H1 (cell line): ENCODE data around the gene PDE9A. TPM values are rescaled to one million over a fixed set of nuclear protein-coding genes. Genes with fewer than 3 reads are reported as not detected.

Source experiments
- CTCF ChIA-PET: fragments of 300-600 bp; sonication (Branson Sonifier 250); formaldehyde crosslinking; loops from one replicate; lab custom pipeline; 2021; ENCODE audit not compliant: partially characterized antibody; lab: Charles Lee
- POLR2A ChIA-PET: fragments of 300-600 bp; sonication (Branson Sonifier 250); formaldehyde crosslinking; loops from one replicate; lab custom pipeline; 2021; ENCODE audit warnings: inconsistent platforms; ENCODE audit not compliant: partially characterized antibody; lab: Charles Lee
- DNase-seq, 2 experiments: peaks; one replicate each; pipeline versions ENCODE4 v3.0.0 to v3.0.0-alpha.2; 2010 to 2022; ENCODE audit warnings: low spot score in 2 of 2, low read depth in 1 of 2, mixed read lengths in 1 of 2
- FAIRE-seq: peaks from 2 replicates; lab custom pipeline; 2011; peaks lifted over from hg19 to GRCh38; lab: Jason Lieb, UNC
- H2AFZ ChIP-seq: 2 replicates; pipeline ENCODE4 v1.8.1; 2012; ENCODE audit warnings: low read length, inconsistent platforms
- H2AK5ac ChIP-seq: 2 replicates; pipeline ENCODE4 v1.6.1; 2013; ENCODE audit warnings: low read depth, low read length
- H2BK120ac ChIP-seq: replicated peaks from 2 replicates; pipeline ENCODE3; 2013; ENCODE audit warnings: low read depth, low read length, inconsistent platforms
- H2BK12ac ChIP-seq: 2 replicates; pipeline ENCODE4 v1.6.1; 2013; ENCODE audit warnings: low read depth, low read length
- H2BK15ac ChIP-seq: 2 replicates; pipeline ENCODE4 v1.6.1; 2013; ENCODE audit warnings: low read length
- H2BK20ac ChIP-seq: 2 replicates; pipeline ENCODE4 v1.6.1; 2013; ENCODE audit warnings: low read length
- H2BK5ac ChIP-seq: 2 replicates; pipeline ENCODE4 v1.6.1; 2013; ENCODE audit warnings: low read depth, low read length
- H3K14ac ChIP-seq: 2 replicates; pipeline ENCODE4 v1.6.1; 2013; ENCODE audit warnings: inconsistent platforms; ENCODE audit not compliant: insufficient read length
- H3K18ac ChIP-seq: 2 replicates; pipeline ENCODE4 v1.6.1; 2013; ENCODE audit warnings: low read length; ENCODE audit errors: extremely low read depth
- H3K23ac ChIP-seq: 2 replicates; pipeline ENCODE4 v1.6.1; 2013; ENCODE audit warnings: inconsistent platforms; ENCODE audit not compliant: insufficient read length
- H3K23me2 ChIP-seq: 2 replicates; pipeline ENCODE4 v1.6.1; 2013; ENCODE audit warnings: low read depth, low read length
- H3K27ac ChIP-seq: 2 replicates; pipeline ENCODE4 v1.6.1; 2011; ENCODE audit warnings: low read depth, low read length, inconsistent platforms
- H3K27me3 ChIP-seq, 4 experiments: replicated peaks in 1 of 4; 1 replicate in 1 of 4; 2 replicates in 3 of 4; pipeline versions ENCODE4 v1.6.1 to v1.8.1; 2011 to 2013; ENCODE audit warnings: low read length in 3 of 4, mild to moderate bottlenecking in 3 of 4, inconsistent platforms in 2 of 4, mixed read lengths in 2 of 4, moderate library complexity in 1 of 4; ENCODE audit not compliant: control insufficient read depth in 3 of 4, insufficient read depth in 3 of 4; ENCODE audit errors: extremely low read depth in 1 of 4
- H3K36me3 ChIP-seq, 4 experiments: 2 replicates each; pipeline versions ENCODE4 v1.6.1 to v1.8.1; 2011 to 2013; ENCODE audit warnings: mild to moderate bottlenecking in 4 of 4, low read length in 3 of 4, moderate library complexity in 2 of 4, control low read depth in 1 of 4, inconsistent platforms in 1 of 4; ENCODE audit not compliant: insufficient read depth in 4 of 4, control insufficient read depth in 2 of 4
- H3K4ac ChIP-seq: replicated peaks from 2 replicates; pipeline ENCODE3; 2013; ENCODE audit warnings: low read length, low read depth, mixed read lengths, inconsistent platforms; ENCODE audit not compliant: insufficient read length
- H3K4me1 ChIP-seq, 4 experiments: replicated peaks in 1 of 4; 1 replicate in 1 of 4; 2 replicates in 3 of 4; pipeline versions ENCODE4 v1.6.1 to v1.8.1; 2011 to 2013; ENCODE audit warnings: low read length in 3 of 4, inconsistent platforms in 2 of 4, mixed read lengths in 1 of 4; ENCODE audit not compliant: insufficient read depth in 4 of 4, control insufficient read depth in 3 of 4
- H3K4me2 ChIP-seq, 2 experiments: 2 replicates each; pipeline versions ENCODE4 v1.6.1 to v1.8.1; 2011 to 2013; ENCODE audit warnings: low read depth in 2 of 2, low read length in 2 of 2, control low read depth in 1 of 2, inconsistent platforms in 1 of 2, mild to moderate bottlenecking in 1 of 2; ENCODE audit not compliant: insufficient read depth in 1 of 2
- H3K4me3 ChIP-seq, 4 experiments: fragments of 200-600, 300-600 bp in 1 of 4; sonication (generic), shearing (Covaris generic), sonication (Bioruptor Twin) in 1 of 4; 2 replicates each; pipeline versions ENCODE4 v1.5.1 to v1.8.1; 2011 to 2016; ENCODE audit warnings: low read length in 4 of 4, low read depth in 3 of 4, control low read depth in 2 of 4, inconsistent platforms in 2 of 4, mild to moderate bottlenecking in 2 of 4, mixed read lengths in 1 of 4, moderate library complexity in 1 of 4; ENCODE audit not compliant: insufficient read depth in 2 of 4; ENCODE audit errors: extremely low read depth in 1 of 4
- H3K56ac ChIP-seq: replicated peaks from 2 replicates; pipeline ENCODE3; 2013; ENCODE audit warnings: low read depth, mild to moderate bottlenecking, mixed read lengths, low read length, inconsistent platforms; ENCODE audit not compliant: insufficient read length
- H3K79me1 ChIP-seq: 2 replicates; pipeline ENCODE4 v1.6.1; 2013; ENCODE audit warnings: low read depth, low read length, control low read depth
- H3K79me2 ChIP-seq, 2 experiments: 2 replicates each; pipeline versions ENCODE4 v1.6.1 to v1.8.1; 2012 to 2013; ENCODE audit warnings: low read length in 2 of 2, mild to moderate bottlenecking in 2 of 2, inconsistent platforms in 1 of 2; ENCODE audit not compliant: insufficient read depth in 2 of 2, control insufficient read depth in 1 of 2
- H3K9ac ChIP-seq, 4 experiments: replicated peaks in 1 of 4; 1 replicate in 1 of 4; 2 replicates in 3 of 4; pipeline versions ENCODE4 v1.6.1 to v1.8.1; 2011 to 2013; ENCODE audit warnings: low read depth in 3 of 4, low read length in 3 of 4, control low read depth in 2 of 4, mild to moderate bottlenecking in 2 of 4, moderate library complexity in 2 of 4, inconsistent platforms in 1 of 4; ENCODE audit errors: extremely low read depth in 1 of 4
- H3K9me3 ChIP-seq, 2 experiments: 2 replicates each; pipeline versions ENCODE4 v1.6.1 to v1.8.1; 2012 to 2013; ENCODE audit warnings: mild to moderate bottlenecking in 2 of 2, moderate library complexity in 2 of 2, control low read depth in 1 of 2, inconsistent platforms in 1 of 2, low read depth in 1 of 2, low read length in 1 of 2, mixed read lengths in 1 of 2; ENCODE audit not compliant: insufficient read depth in 2 of 2
- H4K20me1 ChIP-seq, 2 experiments: replicated peaks in 1 of 2; 2 replicates each; pipeline versions ENCODE3 to v1.8.1; 2011 to 2013; ENCODE audit warnings: inconsistent platforms in 2 of 2, low read length in 2 of 2, mild to moderate bottlenecking in 1 of 2; ENCODE audit not compliant: insufficient read depth in 2 of 2, control insufficient read depth in 1 of 2
- H4K5ac ChIP-seq: 2 replicates; pipeline ENCODE4 v1.6.1; 2013; ENCODE audit warnings: low read length, low read depth, mixed read lengths, inconsistent platforms; ENCODE audit not compliant: insufficient read length
- H4K8ac ChIP-seq: 2 replicates; pipeline ENCODE4 v1.8.0; 2013; ENCODE audit warnings: mild to moderate bottlenecking, moderate library complexity, low read length, inconsistent platforms; ENCODE audit not compliant: insufficient read depth; ENCODE audit errors: extremely low read depth
- H4K91ac ChIP-seq: replicated peaks from 2 replicates; pipeline ENCODE3; 2013; ENCODE audit warnings: low read length, mixed read lengths, inconsistent platforms; ENCODE audit not compliant: insufficient read length
- CBX8 ChIP-seq: fragments of 300-800, 300-1000 bp; sonication (generic); IDR thresholded peaks from 2 replicates; pipeline ENCODE4 v1.7.1; 2016; ENCODE audit warnings: low read depth, low read length, borderline replicate concordance
- CHD1 ChIP-seq: IDR thresholded peaks from 2 replicates; pipeline ENCODE4 v1.6.1; 2012; ENCODE audit warnings: low read depth, low read length, improper control_type of control experiment
- HDAC2 ChIP-seq, 2 experiments: fragments of 300-600 bp in 1 of 2; sonication (generic) in 1 of 2; IDR thresholded peaks; 2 replicates each; pipeline ENCODE4 v1.6.1; 2011 to 2012; ENCODE audit warnings: low read depth in 2 of 2, low read length in 2 of 2, mild to moderate bottlenecking in 2 of 2, moderate library complexity in 2 of 2, borderline replicate concordance in 1 of 2, inconsistent platforms in 1 of 2
- SP4 ChIP-seq: IDR thresholded peaks from 2 replicates; pipeline ENCODE4 v1.6.1; 2012; ENCODE audit warnings: low read length, inconsistent platforms
- WGBS, 2 experiments: shearing (Covaris generic) in 1 of 2; methylation state at CpG; one replicate each; pipeline versions ENCODE4 v1.1.6 to v1.1.7; 2013 to 2015; ENCODE audit warnings: low lambda C conversion rate in 2 of 2, mixed read lengths in 2 of 2, inconsistent platforms in 1 of 2, low coverage in 1 of 2, missing lambda C conversion rate in 1 of 2; ENCODE audit not compliant: insufficient replicate concordance in 2 of 2, insufficient coverage in 1 of 2, insufficient read length in 1 of 2; ENCODE audit errors: extremely low coverage in 1 of 2, missing lambda C conversion rate in 1 of 2; 5-methylcytosine and 5-hydroxymethylcytosine counted together
- polyA plus RNA-seq, 7 experiments: library from polyadenylated mRNA; depleted of rRNA in 3 of 7; stranded (reverse) in 5 of 7; unstranded in 2 of 7; fragments of >200 nt in 5 of 7; fragments of 200-250 nt in 2 of 7; gene quantifications; 1 replicate in 5 of 7; 2 replicates in 1 of 7; 4 replicates in 1 of 7; pipeline versions ENCODE4 v1.2.1 to v1.2.3, GENCODE V29; 2011 to 2013; ENCODE audit warnings: missing spikeins in 2 of 7, mixed read lengths in 2 of 7
- total RNA-seq: library from RNA; stranded (reverse); fragmentation: NEBNext Ultra II Directional; extraction: Animal tissue kit (Norgen Biotek cat#: 25700); gene quantifications from 2 replicates; pipeline ENCODE4 v1.2.1, GENCODE V29; 2021
- TF ChIP-seq, protein P1 (sequence below): IDR thresholded peaks from 2 replicates; pipeline ENCODE4 v1.6.1; 2012; ENCODE audit warnings: inconsistent platforms

PDE9A gene
- total and polyA plus RNA-seq, 2 of the 8 experiments (the other 6 are each of a cell fraction or from before 2014, with no cell fraction given): 39.2 to 45.9 TPM

DNA sequence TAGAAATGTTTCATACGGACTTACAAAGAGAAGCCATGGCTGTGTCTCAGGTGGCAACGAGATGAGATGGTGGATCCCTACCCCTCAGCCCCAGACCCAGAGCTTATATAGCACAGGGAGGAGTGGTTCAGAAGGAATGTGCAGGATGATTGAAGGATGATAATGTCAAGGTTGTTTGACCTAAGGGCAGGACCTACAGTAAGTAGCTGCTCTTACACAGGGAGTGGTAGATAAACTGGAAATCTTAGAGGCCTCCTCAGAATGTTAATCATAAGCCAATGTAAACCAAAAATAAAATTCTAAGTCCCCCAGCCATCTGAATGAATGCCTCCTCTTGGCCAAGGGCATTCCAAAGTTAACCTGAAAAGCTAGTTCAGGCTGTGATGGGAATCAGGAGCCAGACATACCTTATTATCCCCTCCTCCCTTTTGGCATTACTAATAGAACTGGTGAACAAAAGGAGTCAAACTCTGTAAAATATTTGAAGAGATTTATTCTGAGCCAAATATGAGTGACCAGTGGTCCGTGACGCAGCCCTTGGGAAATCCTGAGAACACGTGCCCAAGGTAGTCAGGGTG is 45.8 kb upstream of the PDE9A start:
- Histone ChIP-seq H2BK120ac (no peak overlapping the region), H3K18ac (no peak overlapping the region), H2BK20ac (no peak overlapping the region), H2AFZ (no peak overlapping the region), H4K91ac (no peak overlapping the region), H2AK5ac (no peak overlapping the region), H3K79me1 (no peaks in the 10 kb centered on the region), H3K9ac (no peak overlapping the region), H2BK12ac (no peak overlapping the region), H2BK15ac (no peak overlapping the region), H3K23ac (no peak overlapping the region), H4K20me1 (no peaks in the 10 kb centered on the region), H3K4me2 (no peak overlapping the region), H3K4me1 (no peaks in the 10 kb centered on the region), H3K4me3 (no peak overlapping the region), H3K79me2 (no peaks in the 10 kb centered on the region), H3K9me3 (no peaks in the 10 kb centered on the region), H4K5ac (no peak overlapping the region), H3K36me3 (no peaks in the 10 kb centered on the region), H2BK5ac (no peak overlapping the region), H3K23me2 (no peaks in the 10 kb centered on the region), H3K14ac (no peak overlapping the region), H3K4ac (no peak overlapping the region), H3K56ac (no peak overlapping the region), H3K27ac (no peak overlapping the region), H4K8ac (no peak overlapping the region), H3K27me3 (0 out of 7 replicates have a peak, but pooled peaks cover 0 to 2% (median 0%) of the 10 kb centered on the region in 4 experiments)
- DNase-seq: no peak
- WGBS, 2 experiments: 72% methylated on average over 5 of the region's 5 CpGs; no CpG with 5 or more reads in 1 of the 2 experiments
- no peak for FAIRE-seq
- ChIA-PET CTCF (interaction anchor here (0.9 to 1.8 kb wide), 2 partner anchors 10 to 14 kb away, joined by 4 to 10 read pairs; no protein-coding TSS in a partner anchor), POLR2A (no interaction called here)
- no peak for TF ChIP-seq CBX8
- TF ChIP-seq HDAC2 (IDR thresholded peaks at IDR 0.05; ENCODE audit: borderline replicate concordance in 1 of 2, low read depth in 2 of 2, low read length in 2 of 2): no peak
- TF ChIP-seq CHD1: no peak
- TF ChIP-seq, protein P1, sequence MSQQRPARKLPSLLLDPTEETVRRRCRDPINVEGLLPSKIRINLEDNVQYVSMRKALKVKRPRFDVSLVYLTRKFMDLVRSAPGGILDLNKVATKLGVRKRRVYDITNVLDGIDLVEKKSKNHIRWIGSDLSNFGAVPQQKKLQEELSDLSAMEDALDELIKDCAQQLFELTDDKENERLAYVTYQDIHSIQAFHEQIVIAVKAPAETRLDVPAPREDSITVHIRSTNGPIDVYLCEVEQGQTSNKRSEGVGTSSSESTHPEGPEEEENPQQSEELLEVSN: no peak
- no peak for TF ChIP-seq SP4
